Measurements from ENCODE around the gene ZFP42.

Gene ZFP42

DNA sequence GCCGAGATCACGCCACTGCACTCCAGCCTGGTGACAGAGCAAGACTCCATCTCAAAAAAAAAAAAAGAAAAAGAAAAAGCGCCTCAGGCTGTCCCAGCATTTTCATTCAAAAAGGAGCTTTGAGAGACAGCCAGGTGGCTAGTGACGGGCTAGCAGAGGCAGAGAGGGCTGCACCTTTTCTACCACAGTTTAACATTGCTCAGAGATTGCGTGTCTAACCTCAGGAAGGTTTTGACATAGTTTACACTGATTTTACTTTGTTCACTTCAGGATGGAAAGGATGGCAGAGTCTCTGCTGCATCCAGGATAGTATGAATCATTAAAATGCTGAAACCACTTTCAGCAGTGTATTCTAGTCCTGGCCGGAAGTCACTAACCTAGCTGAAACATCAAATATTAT, 28.1 kb downstream of the ZFP42 start:
- TF ChIP-seq, protein P1, sequence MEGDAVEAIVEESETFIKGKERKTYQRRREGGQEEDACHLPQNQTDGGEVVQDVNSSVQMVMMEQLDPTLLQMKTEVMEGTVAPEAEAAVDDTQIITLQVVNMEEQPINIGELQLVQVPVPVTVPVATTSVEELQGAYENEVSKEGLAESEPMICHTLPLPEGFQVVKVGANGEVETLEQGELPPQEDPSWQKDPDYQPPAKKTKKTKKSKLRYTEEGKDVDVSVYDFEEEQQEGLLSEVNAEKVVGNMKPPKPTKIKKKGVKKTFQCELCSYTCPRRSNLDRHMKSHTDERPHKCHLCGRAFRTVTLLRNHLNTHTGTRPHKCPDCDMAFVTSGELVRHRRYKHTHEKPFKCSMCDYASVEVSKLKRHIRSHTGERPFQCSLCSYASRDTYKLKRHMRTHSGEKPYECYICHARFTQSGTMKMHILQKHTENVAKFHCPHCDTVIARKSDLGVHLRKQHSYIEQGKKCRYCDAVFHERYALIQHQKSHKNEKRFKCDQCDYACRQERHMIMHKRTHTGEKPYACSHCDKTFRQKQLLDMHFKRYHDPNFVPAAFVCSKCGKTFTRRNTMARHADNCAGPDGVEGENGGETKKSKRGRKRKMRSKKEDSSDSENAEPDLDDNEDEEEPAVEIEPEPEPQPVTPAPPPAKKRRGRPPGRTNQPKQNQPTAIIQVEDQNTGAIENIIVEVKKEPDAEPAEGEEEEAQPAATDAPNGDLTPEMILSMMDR (IDR thresholded peaks at IDR 0.05) = no peak
- H3K4me3 ChIP-seq = no peak overlapping the region
- H3K9me3 ChIP-seq = no peaks in the 10 kb centered on the region
- intact Hi-C loops (cut with DNase I; ENCODE audit: low total_unique reads) = no loop called here
- H3K4me1 ChIP-seq = no peaks in the 10 kb centered on the region
- no peaks in the 10 kb centered on the region for H3K27me3 ChIP-seq
- no peak for DNase-seq
- no peaks in the 10 kb centered on the region for H3K36me3 ChIP-seq
- no peak overlapping the region for H3K27ac ChIP-seq

DNA sequence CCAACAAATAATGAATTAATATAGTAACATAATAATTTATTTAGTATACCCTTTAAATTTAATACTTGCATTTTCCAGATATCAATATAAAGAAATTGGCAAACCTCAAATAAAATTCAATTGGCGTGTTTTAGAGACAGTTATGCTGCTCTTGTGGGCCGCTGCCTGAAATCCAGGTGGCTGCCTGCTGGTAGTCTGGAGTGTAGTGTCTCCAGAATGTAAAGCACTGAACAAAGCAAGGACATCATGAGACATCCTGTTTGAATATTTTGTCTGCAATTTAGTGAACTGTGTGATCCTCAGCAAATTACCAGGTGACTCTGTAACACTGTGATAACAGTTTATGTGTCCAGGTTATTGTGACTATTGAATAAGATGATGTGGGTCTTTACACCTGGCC, 29.9 kb downstream of the ZFP42 start:
- Histone ChIP-seq H3K4me1 (no peaks in the 10 kb centered on the region), H3K27me3 (no peaks in the 10 kb centered on the region), H3K27ac (no peak overlapping the region), H3K36me3 (no peaks in the 10 kb centered on the region), H3K4me3 (no peak overlapping the region), H3K9me3 (no peaks in the 10 kb centered on the region)
- no peak for DNase-seq
- TF ChIP-seq, protein P1 (IDR thresholded peaks at IDR 0.05) = no peak
- intact Hi-C loops (cut with DNase I; ENCODE audit: low total_unique reads) = no loop called here

DNA sequence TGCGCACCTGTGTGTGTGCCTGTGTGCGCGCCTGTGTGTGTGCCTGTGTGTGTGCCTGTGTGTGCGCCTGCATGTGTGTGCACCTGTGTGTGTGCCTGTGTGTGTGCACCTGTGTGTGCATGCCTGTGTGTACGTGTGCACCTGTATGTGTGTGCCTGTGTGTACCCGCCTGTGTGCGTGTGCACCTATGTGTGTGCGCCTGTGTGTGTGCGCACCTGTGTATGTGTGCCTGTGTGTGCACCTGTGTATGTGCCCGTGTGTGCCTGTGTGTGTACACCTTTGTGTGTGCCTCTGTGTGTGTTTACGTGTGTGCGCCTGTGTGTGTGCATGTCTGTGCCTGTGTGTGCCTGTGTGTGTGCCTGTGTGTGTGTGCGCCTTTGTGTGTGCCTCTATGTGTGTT, 33.5 kb downstream of the ZFP42 start:
- Histone ChIP-seq H3K27ac (no peak overlapping the region), H3K9me3 (no peaks in the 10 kb centered on the region), H3K27me3 (no peaks in the 10 kb centered on the region), H3K4me1 (no peaks in the 10 kb centered on the region), H3K36me3 (no peaks in the 10 kb centered on the region), H3K4me3 (no peak overlapping the region)
- TF ChIP-seq, protein P1 (IDR thresholded peaks at IDR 0.05) = no peak
- intact Hi-C loops (cut with DNase I; ENCODE audit: low total_unique reads) = no loop called here
- DNase-seq = no peak

DNA sequence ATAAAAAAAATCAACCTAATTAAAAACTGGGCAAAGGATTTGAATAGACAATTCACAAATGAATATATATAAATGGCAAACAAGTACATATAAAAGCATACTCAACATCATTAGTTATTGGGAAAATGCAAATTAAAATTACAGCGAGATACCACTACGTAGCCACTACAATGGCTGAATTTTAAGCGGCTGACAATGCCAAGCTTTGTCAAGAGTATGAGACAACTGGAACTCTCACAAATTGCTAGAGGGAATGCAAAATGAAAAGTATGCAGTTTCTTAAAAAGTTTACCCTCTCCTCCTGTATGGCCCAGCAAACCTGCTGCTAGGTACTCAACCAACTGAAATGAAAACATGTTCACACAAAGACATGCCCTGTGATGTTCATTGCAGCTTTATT, 34.8 kb downstream of the ZFP42 start:
- no peaks in the 10 kb centered on the region for H3K4me1 ChIP-seq
- H3K4me3 ChIP-seq = no peak overlapping the region
- H3K27ac ChIP-seq = no peak overlapping the region
- TF ChIP-seq, protein P1 (IDR thresholded peaks at IDR 0.05) = no peak
- H3K9me3 ChIP-seq = no peaks in the 10 kb centered on the region
- no peaks in the 10 kb centered on the region for H3K27me3 ChIP-seq
- intact Hi-C loops (cut with DNase I; ENCODE audit: low total_unique reads) = no loop called here
- no peaks in the 10 kb centered on the region for H3K36me3 ChIP-seq
- no peak for DNase-seq

DNA sequence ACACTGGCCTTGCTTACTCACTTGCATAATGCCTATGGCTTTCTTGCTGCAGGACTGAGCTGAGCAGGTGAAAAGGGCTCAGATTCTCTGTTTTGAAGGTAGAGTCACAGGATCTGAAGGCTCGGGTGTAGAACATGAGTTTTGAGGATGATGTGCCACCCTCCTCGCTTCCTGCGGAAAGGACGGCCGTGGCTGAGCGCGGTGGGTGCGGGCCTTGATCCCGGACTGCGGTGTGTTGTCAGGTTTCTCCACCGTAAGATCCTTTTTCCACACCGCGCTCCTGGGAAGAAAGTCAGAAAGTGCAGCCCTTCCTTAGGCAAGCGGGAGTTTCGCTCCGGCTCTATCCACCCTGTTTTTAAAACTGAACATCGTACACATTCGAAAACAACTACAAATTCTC, 36.2 kb downstream of the ZFP42 start:
- no peak for DNase-seq
- intact Hi-C loops (cut with DNase I; ENCODE audit: low total_unique reads) = no loop called here
- TF ChIP-seq, protein P1 (IDR thresholded peaks at IDR 0.05) = no peak
- no peak overlapping the region for H3K27ac ChIP-seq
- H3K36me3 ChIP-seq = no peaks in the 10 kb centered on the region
- peaks cover 0 to 3% (median 0%) of the 10 kb centered on the region in 4 donors for H3K4me1 ChIP-seq
- H3K27me3 ChIP-seq = no peaks in the 10 kb centered on the region
- H3K4me3 ChIP-seq = no peak overlapping the region
- H3K9me3 ChIP-seq = no peaks in the 10 kb centered on the region

DNA sequence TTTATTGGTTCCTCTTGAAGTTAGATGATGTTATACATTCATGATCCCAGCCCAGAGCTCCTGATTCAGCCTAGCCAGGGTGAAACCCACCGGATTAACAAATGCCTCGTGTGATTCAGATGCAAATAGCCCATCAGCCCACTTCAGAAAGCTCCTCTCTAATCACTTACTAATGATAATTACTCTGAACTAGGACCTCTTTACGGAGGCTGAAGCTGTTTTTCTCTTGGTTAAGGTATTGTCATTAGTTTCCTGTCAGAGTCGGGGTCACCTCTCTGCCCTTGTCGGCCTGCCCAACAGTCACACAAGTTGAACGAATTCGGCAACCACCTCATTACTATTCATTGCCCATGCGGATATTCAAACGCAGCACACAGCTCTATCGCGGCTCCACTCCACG, 36.6 kb downstream of the ZFP42 start:
- H3K9me3 ChIP-seq = no peaks in the 10 kb centered on the region
- H3K4me3 ChIP-seq = no peak overlapping the region
- H3K4me1 ChIP-seq = peaks cover 0 to 7% (median 0%) of the 10 kb centered on the region in 4 donors
- H3K27ac ChIP-seq = no peak overlapping the region
- TF ChIP-seq, protein P1 (IDR thresholded peaks at IDR 0.05) = no peak
- H3K36me3 ChIP-seq = no peaks in the 10 kb centered on the region
- intact Hi-C loops (cut with DNase I; ENCODE audit: low total_unique reads) = no loop called here
- no peaks in the 10 kb centered on the region for H3K27me3 ChIP-seq
- DNase-seq = no peak

Measured in tibial artery (tissue), 4 donors.